HG03378 (cell line): ENCODE results near the gene SH3TC1.

Experiments used
- ATAC-seq: cut with Tn5 transposase; IDR thresholded peaks from one replicate; pipeline ENCODE4 v1.9.1; 2021; ENCODE audit warnings: mild to moderate bottlenecking, moderate library complexity; ENCODE audit not compliant: unreplicated experiment

SH3TC1 gene

DNA sequence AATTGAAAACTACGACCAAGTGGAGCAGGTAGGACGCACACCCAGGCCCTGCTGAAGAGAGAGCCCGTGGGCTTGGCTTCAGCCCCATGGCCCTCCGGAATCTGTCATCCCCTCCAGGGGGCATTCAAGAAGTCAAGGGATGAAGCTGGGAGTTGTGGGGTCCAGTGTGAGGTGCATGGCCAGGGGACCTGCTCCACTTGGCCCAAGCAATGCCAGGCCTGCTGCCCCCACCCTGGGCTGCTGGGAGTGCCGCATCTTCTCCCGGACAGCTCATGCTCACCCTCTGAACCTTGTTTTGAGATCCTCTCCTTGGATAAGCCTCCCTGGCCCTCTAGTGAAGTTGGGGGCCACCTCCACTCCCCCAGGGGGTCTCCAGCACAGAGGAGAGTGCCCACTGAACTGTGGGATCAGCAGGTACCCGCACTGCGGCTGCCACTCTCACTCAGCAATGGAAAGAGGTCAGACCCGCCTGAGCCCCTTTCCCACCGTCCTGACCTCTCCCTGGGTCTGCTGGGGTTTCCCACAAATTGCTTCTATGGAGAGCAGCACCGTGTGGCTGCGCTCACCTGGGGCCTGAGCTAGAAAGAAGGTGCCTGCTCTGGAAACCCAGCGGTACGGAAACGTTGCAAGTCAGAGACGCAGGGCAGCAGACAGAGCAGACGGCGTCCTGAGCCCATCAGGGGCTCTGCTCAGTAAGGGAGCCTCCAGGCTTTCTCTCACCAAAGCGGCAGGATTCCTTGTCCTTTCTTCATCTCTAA is 35.5 kb upstream of the SH3TC1 start:
- no peak for ATAC-seq

GRCh38 chr4:8164194-8164565 is 34.9 kb upstream of the SH3TC1 start:
- ATAC-seq = no peak

GRCh38 chr4:8164687-8165086 is 34.4 kb upstream of the SH3TC1 start:
- no peak for ATAC-seq

GRCh38 chr4:8165374-8165896 is 33.7 kb upstream of the SH3TC1 start:
- ATAC-seq = no peak

- no peak for ATAC-seq
Measured at GRCh38 chr4:8167291-8167690, 31.8 kb upstream of the SH3TC1 start.

- ATAC-seq = no peak
Measured at GRCh38 chr4:8167815-8168214, 31.3 kb upstream of the SH3TC1 start.

DNA sequence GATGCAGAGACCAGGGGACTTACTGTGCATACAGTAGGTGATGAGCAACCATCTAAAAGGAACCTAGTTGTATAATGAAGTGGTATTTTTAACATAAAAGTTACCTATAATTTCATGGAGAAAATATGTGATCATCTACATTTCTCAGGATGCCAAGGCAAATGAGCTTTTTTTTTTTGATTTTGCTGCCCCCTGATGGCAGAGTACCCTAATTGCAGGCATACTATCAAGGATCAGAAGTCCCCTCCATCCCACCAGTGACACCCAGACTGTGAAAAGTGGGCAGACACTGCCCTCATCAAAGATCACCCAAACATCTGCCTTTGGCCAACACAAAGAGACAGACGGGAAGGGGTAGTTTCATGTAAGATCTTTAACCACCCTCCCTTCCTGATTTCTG is 30.9 kb upstream of the SH3TC1 start:
- no peak for ATAC-seq

- no peak for ATAC-seq
Measured at GRCh38 chr4:8168832-8169598, 30.1 kb upstream of the SH3TC1 start.

DNA sequence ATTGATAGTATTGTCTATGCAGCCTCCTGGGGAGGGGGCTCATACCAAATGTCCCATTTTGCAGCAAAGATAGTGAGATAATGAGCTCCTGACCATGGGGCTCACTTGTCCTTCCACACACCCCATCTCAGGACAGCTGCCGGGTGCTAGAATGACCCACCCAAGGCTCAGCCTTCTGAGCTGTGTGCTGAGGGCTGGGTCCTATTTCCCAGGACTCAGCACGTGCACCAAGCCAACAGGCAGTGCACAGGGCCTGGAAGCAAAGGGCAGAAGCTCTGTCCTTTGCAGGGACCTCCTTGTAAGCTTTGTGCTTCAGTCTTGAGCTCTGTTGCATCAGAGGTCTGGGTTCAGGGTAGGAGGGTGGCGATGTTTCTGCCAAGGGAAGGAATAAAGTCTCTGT is 29.3 kb upstream of the SH3TC1 start:
- no peak for ATAC-seq

DNA sequence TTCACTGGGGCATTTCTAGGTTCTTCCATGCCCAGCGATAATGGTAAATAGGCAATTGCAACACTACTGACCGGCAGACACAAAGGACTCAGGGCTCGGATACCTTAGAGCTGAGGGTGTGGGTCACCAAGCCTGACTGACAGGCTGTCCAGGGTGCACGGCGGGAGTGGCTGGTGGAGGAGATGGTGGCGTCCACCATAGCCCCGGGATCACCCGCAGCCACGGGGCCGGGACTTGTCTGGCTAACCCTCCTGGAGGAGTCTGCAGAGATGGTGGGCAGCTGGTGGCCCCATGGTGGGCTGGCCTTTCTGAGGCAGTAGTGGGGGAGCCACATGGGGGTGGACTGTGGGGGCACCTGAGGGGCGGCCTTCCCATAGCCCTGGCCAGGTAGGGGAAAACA is 28.7 kb upstream of the SH3TC1 start:
- no peak for ATAC-seq

DNA sequence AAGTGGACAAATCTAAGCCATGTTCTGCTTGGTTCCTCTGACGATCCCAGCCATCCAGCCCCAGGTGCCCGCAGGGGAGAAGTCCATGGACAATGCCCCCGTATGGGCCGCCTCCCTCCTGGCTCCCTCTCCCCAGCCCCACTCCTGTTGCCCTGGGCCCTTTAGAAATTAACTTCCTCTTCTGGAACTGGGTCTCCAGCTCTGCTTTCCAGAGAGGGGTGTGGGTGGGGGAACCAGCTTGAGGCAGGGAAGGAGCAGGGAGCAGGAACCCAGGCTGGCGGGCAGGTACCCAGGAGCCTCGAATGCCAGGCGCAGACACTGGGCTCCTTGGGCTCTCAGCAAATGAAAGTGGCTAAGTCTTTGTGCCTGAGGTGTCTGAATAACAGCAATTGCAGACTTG is 27.8 kb upstream of the SH3TC1 start:
- no peak for ATAC-seq

DNA sequence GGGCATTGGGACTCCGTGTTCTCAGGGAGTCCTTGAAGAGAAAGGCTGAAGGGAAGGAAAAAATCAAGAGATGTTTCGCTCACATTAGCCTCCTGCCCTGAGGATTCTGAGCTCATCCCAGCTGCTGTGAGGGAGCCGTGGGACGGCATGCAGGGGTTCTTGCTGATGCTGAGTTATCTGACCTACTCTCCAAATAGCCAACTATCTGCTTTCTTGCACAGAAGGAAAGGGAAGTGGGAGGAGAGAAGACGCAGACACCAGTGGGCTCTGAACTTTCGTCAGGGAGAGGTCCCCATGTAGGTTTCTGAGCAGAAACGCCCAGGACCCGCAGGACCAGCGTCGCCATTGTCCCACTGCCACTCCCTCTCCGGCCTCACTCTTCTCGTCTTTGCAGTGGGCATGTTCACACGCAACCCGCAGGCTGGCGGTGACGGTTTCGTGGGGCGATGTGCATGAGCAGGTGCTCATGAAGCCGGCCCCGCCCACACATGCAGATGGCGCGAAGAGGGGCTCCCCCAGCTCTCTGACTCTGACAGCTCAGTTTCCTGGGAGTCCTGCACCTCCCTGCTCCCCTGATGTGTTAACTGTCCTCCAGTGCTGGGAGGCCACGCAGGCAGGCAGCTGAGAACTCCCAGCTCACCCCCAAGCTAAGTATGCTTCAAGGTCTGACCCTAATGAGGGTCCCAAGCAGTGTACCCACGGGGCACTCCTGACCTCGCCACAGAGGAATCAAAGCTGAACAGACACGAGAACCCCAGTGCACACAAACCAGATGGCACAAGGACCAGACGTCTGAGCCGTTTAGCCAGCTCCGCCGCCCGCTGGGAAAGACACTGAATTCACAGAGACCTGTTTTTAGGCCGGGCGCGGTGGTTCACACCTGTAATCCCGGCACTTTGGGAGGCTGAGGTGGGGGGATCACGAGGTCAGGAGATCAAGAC is 26.8 kb upstream of the SH3TC1 start:
- ATAC-seq = peak; percentile 56

- no peak for ATAC-seq
Measured at GRCh38 chr4:8173492-8174242, 25.4 kb upstream of the SH3TC1 start.

GRCh38 chr4:8174970-8175369 is 24.1 kb upstream of the SH3TC1 start:
- ATAC-seq = no peak

DNA sequence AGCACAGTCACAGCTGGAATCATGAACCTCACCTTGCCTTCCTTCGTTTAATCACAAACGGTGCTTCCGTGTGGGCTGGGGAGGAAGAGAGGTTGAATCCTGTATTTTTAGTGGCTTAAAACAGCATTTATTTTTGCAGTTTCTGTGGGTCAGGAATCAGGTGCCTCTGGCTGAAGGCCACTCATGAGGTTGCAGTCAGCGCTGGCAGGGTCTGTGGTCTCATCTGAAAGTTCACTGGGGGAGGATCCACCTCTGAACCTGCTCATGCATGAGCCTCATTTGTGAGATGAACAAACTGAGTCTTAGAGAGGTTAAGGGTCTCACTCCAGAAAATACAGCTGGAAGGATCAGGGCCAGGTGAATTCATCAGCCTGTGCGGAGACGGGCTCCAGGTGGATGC is 23.4 kb upstream of the SH3TC1 start:
- ATAC-seq = no peak

- peak; percentile 70 for ATAC-seq
Measured at GRCh38 chr4:8176547-8177399, 22.3 kb upstream of the SH3TC1 start.

DNA sequence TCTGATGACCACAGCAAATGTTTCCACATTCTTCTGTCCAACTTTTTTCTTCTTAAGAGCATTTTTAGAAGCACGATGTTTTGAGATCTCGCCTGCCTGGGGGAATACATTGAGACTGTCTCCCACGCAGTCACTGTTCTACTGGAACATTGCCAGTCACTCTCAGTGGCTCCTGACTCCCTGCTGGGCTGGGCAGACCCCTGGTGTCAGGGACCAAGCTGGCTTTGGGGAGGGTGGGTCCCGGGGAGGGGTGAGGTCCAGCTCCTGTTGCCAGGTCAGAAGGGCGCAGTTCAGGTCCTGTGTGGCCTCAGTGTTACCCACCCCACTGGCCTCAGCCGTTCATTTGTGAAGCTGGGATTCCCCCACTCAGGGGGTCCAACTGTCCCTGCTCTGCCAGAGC is 21.5 kb upstream of the SH3TC1 start:
- no peak for ATAC-seq

DNA sequence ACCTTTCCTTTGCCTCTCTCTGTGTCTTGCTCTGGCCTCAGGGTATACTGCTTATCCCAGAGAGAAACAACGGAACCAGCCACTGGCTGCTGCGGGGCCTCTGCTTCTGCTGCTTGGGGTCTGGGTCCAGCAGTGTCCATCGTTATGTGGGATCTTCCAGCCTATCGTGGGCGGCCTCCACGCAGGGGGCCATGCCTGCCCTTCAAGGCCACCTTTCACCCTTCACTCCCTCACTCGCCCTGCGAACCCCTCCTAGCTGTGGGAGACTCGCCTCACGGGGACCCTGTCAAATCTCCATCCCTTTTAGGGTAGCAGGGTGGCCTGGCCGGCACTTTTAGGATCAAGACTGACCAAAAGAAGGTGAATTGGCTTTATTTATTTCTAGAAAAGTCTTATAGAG is 21.1 kb upstream of the SH3TC1 start:
- ATAC-seq = no peak

DNA sequence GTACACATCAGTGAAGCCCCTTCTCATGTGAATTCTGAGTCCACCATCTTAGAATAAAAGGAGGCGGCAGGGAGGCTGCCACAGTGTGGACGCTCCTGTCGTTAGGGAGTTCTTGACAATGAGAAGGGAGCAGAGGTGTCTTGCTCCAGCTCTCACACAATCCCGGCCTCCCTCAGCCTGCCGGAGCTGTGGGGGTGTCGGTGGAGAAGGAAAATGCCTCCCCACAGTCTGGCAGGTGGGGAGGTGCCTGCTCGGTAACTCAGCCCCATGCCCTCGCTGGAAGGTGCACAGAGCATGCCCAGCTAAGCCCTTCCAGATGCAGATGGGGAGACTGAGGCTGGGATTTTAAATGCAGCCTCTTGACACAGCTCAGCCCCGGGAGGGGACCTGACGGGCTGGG is 20.0 kb upstream of the SH3TC1 start:
- no peak for ATAC-seq

- no peak for ATAC-seq
Measured at GRCh38 chr4:8179771-8180170, 19.3 kb upstream of the SH3TC1 start.
